Activated T-cell treated with anti-CD3 and anti-CD28 coated beads, Interleukin-2, amount 50 U/mL, for 24 hours (primary cell): Measurements from ENCODE around the gene WBP2.

Experiments
- DNase-seq: peaks from one replicate; pipeline ENCODE4 v3.0.0-alpha.2; 2020
- H3K27ac Mint-ChIP-seq: 2 replicates; pipeline ENCODE4 v1.8.0; 2020; ENCODE audit warnings: mild to moderate bottlenecking, mixed read lengths
- H3K27me3 Mint-ChIP-seq: 2 replicates; pipeline ENCODE4 v1.8.0; 2020; ENCODE audit warnings: mixed read lengths
- H3K36me3 Mint-ChIP-seq: 2 replicates; pipeline ENCODE4 v1.8.0; 2020; ENCODE audit warnings: low read depth, mixed read lengths
- H3K4me1 Mint-ChIP-seq: 2 replicates; pipeline ENCODE4 v1.8.0; 2020; ENCODE audit warnings: low read depth, mixed read lengths
- H3K4me3 Mint-ChIP-seq: 2 replicates; pipeline ENCODE4 v1.8.0; 2020; ENCODE audit warnings: mild to moderate bottlenecking, moderate library complexity, mixed read lengths
- H3K9me3 Mint-ChIP-seq: 2 replicates; pipeline ENCODE4 v1.8.0; 2020; ENCODE audit warnings: mixed read lengths

Gene WBP2

DNA sequence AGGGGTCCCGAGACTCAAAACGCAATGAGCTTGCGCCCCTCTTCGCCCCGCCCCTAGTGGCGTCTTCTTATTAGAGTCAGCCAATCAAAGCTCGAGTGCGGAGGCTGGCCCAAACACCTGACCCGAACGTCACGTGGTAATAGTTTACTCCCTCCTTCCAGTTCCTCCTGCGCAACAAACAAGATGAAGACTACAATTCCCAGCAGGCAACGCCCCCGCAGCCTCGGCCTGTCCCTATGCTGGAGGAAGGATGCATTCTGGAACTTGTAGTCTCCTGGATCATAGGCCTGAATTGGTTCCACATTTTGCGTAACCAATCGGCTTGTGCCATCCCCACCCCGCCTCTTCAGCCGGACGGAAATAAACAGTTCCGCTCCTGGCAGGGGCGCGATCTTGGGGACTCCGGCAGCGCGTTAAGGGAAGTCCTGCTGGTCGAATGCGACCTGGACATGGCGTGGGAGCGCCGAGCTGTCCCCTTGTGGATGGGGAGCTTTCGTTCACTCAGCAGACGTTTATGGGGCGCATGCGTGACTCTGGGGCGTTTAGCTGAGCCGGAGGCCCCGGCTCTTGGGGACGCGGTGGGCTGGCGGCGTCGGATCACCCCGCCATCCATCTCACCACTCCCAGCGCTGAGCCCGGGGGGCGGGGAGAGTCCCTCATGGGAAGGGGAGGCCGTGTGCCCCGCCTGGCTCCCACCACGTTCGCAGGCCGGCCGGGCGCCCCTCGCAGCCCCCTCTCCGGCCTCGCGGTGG lies at the start of gene WBP2:
TSS of gene WBP2 (minus strand) at position 26 of the 752 bp plus-strand sequence. CDS start 38 bp downstream, outside the sequence.
- Mint-ChIP-seq H3K9me3 (no peaks in the 10 kb centered on the region), H3K27ac (peak within 1 kb of the TSS; percentile 89), H3K4me1 (peaks cover 42% of the 10 kb centered on the region), H3K36me3 (peaks cover 14% of the 10 kb centered on the region), H3K27me3 (no peaks in the 10 kb centered on the region), H3K4me3 (no peak within 1 kb of the TSS)
- DNase-seq, result peak; percentile 95

DNA sequence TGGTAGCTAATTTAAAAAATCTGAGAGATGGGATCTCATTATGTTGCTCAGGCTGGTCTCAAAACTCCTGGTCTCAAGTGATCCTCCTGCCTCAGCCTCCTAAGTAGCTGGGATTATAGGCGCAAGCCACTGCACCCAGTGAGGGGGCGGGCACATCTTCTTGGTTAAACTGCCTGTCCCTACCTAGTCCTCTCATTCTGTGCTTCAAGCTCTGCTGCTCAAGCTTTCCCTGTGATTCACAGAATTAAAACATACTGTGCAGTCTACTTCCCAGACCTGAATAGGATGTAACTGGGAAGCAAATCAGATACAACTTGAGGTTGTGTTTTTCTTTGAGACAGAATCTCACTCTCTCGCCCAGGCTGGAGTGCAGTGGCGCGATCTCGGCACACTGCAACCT lies 47.3 kb upstream of the WBP2 start:
- Mint-ChIP-seq H3K9me3 (no peaks in the 10 kb centered on the region), H3K36me3 (peaks cover 62% of the 10 kb centered on the region)

DNA sequence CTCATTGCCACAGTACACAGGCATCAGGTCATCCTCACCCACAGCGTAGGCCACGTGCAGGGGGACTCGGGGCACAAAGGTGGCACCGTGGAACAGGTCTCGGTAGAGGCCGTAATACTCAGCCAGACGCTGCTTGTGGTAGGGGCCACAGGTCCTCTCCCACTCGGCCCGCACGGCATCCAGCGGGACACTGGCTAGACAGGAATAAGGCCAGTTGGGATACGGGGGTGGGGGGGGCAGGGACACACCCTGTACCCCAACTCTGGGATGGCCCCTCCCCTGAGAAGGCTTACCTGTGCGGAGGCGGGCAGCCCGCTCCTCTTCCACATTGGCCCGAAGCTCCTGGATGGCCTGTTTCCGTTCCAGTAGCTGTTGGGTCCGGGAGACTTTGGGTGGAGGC lies 46.6 kb upstream of the WBP2 start:
- peaks cover 65% of the 10 kb centered on the region for H3K36me3 Mint-ChIP-seq
- DNase-seq, result no peak
- H3K27me3 Mint-ChIP-seq, result no peaks in the 10 kb centered on the region
- H3K9me3 Mint-ChIP-seq, result no peaks in the 10 kb centered on the region
- peaks cover 25% of the 10 kb centered on the region for H3K4me1 Mint-ChIP-seq
- H3K27ac Mint-ChIP-seq, result peak overlapping the region; percentile 55
- no peak overlapping the region for H3K4me3 Mint-ChIP-seq

More for the DNA sequence above, 47.3 kb upstream of the WBP2 start:
- Mint-ChIP-seq H3K4me1 (peaks cover 21% of the 10 kb centered on the region), H3K27ac (peak overlapping the region; percentile 55), H3K27me3 (no peaks in the 10 kb centered on the region), H3K4me3 (no peak overlapping the region)
- DNase-seq, result no peak

DNA sequence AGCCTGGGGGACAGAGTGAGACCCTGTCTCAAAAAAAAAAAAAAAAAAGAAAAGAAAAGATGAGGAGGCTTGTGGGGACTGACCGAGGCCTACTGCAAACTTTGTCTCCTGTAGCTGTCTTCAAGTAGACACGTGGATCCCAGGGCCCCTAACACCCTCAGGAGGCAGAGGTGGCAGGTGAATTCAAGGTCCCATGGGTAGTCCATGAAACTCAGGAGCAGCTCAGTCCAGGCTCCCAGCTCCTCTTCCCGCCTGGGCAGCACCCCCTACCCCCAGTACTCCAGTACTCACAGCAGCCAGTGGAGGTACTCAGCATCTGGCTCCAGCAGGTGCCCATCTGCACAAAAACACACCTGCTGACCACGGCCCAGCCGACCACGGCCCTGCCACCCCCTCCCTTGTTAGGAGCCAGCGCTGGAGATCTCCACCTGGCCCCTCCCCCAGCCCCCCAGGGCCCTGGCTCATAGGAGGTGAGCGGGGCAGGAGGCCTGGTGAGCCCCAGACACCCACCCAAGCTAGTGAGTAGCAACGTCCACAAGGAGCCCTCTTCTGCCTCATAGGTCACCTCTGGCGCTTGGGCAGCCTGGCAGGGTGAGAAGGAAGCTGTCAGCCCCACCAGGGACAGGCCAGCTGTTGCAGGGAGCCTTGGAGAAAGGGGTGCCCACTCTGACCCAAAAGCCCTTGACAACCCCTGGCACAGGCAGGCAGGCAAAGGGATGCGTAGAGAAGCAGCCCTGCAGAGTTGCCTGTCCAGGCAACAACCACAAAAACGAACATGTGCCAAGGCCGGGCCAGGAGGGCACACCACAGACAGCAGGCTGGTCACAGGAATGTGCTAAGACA lies 45.8 kb upstream of the WBP2 start:
- Mint-ChIP-seq H3K36me3 (peaks cover 66% of the 10 kb centered on the region), H3K27ac (peak overlapping the region; percentile 55), H3K9me3 (no peaks in the 10 kb centered on the region), H3K4me1 (peaks cover 19% of the 10 kb centered on the region), H3K27me3 (no peaks in the 10 kb centered on the region), H3K4me3 (no peak overlapping the region)
- DNase-seq, result no peak

DNA sequence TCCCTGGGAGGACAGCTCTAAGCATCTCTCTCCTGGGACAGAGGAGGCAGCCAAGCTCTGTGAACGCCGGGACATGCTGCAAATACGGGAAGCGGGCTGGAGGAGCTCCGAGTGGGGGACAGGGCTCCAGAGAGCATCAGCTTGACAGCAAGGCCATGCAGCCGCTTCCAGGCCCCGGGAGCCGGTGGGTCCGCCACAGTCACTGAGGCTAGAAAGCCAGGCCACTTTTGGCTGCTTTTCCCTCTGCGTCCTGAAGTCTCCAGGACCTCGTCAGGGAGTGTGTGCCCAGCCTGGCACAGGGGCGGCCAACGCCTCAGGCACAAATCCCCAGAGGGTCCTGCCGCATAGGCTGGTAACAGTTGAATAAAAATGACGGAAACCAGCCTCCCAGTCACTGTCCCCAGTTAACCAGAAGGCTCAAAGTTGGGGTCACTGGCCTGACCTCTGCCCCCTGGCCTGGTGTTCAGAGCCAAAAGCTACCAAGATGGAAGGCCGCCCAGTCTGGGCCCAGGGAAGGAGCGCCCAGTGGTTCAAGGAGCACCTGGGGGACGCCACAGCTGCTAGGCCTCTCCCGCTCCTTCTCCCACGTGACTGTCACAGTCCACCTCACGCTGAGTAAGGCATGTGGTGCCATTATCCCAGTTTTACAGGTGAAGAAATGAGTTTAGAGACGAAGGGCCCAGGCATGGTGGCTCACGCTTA lies 44.8 kb upstream of the WBP2 start:
- no peak for DNase-seq
- peaks cover 76% of the 10 kb centered on the region for H3K36me3 Mint-ChIP-seq
- peaks cover 22% of the 10 kb centered on the region for H3K4me1 Mint-ChIP-seq
- H3K27ac Mint-ChIP-seq, result peak overlapping the region; percentile 50
- H3K4me3 Mint-ChIP-seq, result no peak overlapping the region
- no peaks in the 10 kb centered on the region for H3K27me3 Mint-ChIP-seq
- no peaks in the 10 kb centered on the region for H3K9me3 Mint-ChIP-seq

DNA sequence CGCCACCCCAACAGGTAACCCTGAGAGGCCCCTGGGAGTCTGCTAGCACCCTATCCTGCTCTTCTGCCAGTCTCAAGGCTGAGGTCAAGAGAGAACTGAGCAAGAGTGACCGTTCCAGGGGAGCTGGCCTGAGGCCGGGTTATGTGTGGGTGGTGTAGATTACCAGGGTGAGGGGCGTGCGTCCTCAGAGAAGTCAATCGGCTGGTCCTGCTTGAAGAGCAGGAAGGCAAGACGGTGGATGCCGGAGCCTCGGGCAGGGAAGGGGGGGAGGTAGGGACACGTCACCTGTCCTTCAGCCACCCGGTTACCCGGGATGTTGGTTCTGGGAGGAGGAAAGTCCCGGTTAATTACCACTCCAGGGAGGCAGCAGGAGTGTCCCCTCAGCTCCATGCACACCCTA lies 44.2 kb upstream of the WBP2 start:
- no peak for DNase-seq
- no peaks in the 10 kb centered on the region for H3K27me3 Mint-ChIP-seq
- H3K4me1 Mint-ChIP-seq, result peaks cover 24% of the 10 kb centered on the region
- no peak overlapping the region for H3K27ac Mint-ChIP-seq
- H3K4me3 Mint-ChIP-seq, result no peak overlapping the region
- H3K9me3 Mint-ChIP-seq, result no peaks in the 10 kb centered on the region
- peaks cover 75% of the 10 kb centered on the region for H3K36me3 Mint-ChIP-seq

DNA sequence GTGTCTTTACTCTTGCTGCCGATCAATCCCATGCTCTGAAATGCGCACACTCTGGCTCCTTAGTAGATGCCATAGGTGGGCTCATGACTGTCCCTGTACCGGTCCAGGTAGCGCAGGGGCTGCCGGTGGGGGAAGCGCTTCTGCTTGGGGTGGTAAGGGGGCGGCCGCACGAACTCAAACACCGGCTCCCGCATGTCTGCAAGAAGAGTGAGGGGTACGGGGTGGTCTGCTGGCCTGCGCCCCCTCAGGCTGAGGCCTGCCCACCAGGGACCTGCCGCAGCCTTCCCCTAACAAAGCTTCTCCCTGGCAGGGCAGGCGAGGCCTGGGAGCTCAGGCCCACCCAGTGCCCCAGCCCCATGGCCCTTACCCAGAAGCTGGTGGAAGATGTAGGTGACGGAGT lies 43.7 kb upstream of the WBP2 start:
- no peak overlapping the region for H3K4me3 Mint-ChIP-seq
- peaks cover 76% of the 10 kb centered on the region for H3K36me3 Mint-ChIP-seq
- H3K27ac Mint-ChIP-seq, result peak overlapping the region; percentile 22
- DNase-seq, result no peak
- peaks cover 30% of the 10 kb centered on the region for H3K4me1 Mint-ChIP-seq
- no peaks in the 10 kb centered on the region for H3K9me3 Mint-ChIP-seq
- H3K27me3 Mint-ChIP-seq, result no peaks in the 10 kb centered on the region

DNA sequence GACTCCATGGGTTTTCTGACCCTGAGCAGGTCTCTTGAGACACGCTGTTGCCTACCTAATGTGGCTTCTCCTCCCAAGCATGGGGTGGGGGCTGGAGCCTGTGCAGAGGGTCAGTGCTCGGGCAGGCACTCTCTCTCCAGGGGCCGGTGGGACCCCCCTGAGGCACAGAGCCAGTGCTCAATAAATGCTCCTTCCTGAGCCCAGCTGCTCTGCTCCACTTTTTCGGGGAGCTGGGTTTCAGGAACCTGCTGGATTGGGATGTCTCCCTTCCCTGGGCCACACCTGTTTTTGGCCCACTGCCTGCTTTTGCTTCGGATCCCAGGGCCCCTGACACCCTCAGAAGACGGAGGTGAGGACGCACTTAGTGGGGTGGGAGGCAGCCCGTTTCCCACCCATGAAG lies 42.9 kb upstream of the WBP2 start:
- no peak overlapping the region for H3K4me3 Mint-ChIP-seq
- no peaks in the 10 kb centered on the region for H3K27me3 Mint-ChIP-seq
- H3K27ac Mint-ChIP-seq, result no peak overlapping the region
- peaks cover 28% of the 10 kb centered on the region for H3K4me1 Mint-ChIP-seq
- H3K9me3 Mint-ChIP-seq, result no peaks in the 10 kb centered on the region
- no peak for DNase-seq
- H3K36me3 Mint-ChIP-seq, result peaks cover 74% of the 10 kb centered on the region

DNA sequence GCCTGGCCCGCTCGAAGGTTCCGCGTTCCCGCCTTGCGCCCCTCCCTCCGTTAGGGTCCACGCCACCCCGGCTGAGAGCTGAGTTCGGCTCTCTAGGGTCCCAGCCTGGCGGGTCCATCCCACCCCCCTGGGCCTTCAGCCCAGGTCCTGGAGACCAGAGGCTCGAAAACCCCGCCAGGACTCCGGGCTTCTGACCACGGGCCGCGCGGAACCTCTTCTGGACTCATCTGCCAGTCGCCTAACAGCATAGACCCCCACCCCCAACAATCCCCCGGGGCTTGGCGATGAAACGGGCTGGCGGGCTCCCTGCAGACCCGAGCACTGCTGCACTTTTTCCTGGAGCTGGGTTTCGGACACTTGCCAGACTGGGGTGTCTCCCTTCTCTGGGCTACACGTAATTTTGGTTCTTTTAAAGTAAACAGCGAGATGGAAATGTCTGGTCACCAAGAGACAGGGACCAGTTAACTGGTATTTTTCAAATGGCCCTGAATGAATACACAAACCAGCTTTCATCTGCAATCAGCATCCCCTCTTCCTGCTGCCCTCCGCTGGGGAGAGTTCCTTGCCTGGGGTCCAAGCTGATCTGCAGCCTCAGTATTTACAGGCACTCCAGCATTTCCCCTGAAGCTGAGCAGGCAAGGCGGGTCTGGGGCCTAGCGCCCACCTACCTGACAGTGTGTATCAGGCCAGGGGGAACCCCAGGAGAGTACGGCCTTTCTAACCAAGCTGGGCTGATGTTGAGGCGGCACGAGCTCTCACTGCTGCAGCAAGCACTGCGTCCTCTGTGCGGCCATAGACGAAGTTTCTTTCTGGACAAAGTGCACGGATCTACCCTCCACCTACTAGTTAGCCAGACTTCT lies 42.3 kb upstream of the WBP2 start:
- Mint-ChIP-seq H3K27me3 (no peaks in the 10 kb centered on the region), H3K4me3 (peak overlapping the region; percentile 64), H3K36me3 (peaks cover 77% of the 10 kb centered on the region)

DNA sequence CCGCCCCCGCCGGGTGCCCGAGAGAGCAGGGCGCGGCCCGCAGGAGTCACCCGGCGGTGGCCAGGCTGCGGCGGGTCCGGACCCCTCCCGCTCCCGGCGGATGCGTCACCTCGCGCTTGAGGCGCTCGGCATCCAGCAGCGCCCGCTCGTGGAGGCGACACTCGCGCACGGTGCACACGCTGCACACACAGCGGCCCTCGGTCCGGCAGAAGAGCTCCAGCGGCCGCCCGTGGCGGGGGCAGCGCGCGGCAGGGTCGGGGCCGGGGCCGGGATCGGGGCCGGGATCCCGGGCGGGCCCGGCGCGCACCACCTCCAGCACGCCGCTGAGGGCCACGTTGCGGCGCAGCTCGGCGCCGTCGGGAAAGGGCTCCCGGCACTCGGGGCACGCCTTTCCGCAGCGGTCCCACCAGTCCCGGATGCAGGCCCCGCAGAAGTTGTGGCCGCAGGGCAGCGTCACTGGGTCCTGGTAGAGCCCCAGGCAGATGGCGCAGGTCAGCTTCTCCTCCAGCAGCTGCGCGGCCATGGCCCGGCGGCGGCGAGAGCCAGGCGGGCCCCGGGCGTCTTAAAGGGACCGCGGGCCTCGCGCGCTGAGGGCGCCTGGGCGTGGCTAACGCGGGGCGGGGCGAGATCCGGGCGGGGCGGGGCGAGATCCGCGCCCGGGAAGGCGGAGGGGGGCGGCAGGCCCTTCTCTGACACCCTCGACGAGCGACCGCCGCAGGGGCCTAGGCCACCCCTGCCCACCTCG lies 41.5 kb upstream of the WBP2 start, which contains the start of gene TRIM65:
TSS of gene TRIM65 (minus strand) at position 537 of the 745 bp plus-strand sequence. CDS start at position 523, 14 bp downstream.
- H3K4me3 Mint-ChIP-seq, result peak within 1 kb of the TSS; percentile 84
- H3K9me3 Mint-ChIP-seq, result no peaks in the 10 kb centered on the region
- peak within 1 kb of the TSS; percentile 92 for H3K27ac Mint-ChIP-seq
- H3K36me3 Mint-ChIP-seq, result peaks cover 75% of the 10 kb centered on the region
- no peaks in the 10 kb centered on the region for H3K27me3 Mint-ChIP-seq
- DNase-seq, result peak; percentile 93
- H3K4me1 Mint-ChIP-seq, result peaks cover 25% of the 10 kb centered on the region

More for the DNA sequence above, 42.3 kb upstream of the WBP2 start:
- no peak for DNase-seq
- H3K4me1 Mint-ChIP-seq, result peaks cover 28% of the 10 kb centered on the region
- H3K27ac Mint-ChIP-seq, result peak overlapping the region; percentile 83
- H3K9me3 Mint-ChIP-seq, result no peaks in the 10 kb centered on the region

DNA sequence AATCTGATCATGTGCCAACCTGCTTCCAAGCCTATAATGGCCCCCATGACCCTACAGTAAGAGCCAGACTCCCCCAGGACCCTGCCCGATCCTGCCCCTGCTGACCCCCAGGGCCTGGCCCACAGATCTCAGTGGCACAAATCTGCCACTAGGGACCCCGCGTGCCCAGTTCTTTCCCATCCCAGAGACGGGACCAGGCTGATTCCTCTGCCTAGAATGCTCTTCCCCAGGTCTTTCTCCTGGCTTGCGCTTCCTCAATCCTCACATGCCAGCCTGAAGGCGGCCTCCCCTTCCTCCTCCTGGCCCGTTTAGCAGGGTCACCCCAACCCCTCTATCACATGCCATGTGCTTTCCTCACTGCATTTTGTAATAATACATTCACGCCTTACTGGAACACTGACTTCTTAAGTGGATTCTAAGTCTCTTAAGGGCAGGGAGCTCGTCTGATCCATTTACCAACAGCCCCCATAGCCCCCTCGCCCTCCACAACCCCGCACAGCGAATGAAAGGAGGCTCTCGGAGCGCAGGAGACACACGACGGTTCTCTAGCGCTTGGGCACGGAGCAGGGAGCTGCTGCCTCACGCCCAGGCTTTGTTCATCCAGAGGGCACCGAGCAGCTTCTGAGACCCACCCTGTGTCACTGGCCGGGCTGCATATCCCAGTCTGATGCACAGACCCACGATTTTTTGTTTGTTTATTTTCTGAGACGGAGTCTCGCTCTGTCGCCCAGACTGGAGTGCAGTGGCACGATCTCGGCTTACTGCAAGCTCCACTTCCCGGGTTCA lies 40.4 kb upstream of the WBP2 start:
- peak; percentile 62 for DNase-seq
- Mint-ChIP-seq H3K27ac (peak overlapping the region; percentile 92), H3K4me3 (peak overlapping the region; percentile 84), H3K9me3 (no peaks in the 10 kb centered on the region), H3K4me1 (peaks cover 26% of the 10 kb centered on the region), H3K27me3 (no peaks in the 10 kb centered on the region), H3K36me3 (peaks cover 74% of the 10 kb centered on the region)

DNA sequence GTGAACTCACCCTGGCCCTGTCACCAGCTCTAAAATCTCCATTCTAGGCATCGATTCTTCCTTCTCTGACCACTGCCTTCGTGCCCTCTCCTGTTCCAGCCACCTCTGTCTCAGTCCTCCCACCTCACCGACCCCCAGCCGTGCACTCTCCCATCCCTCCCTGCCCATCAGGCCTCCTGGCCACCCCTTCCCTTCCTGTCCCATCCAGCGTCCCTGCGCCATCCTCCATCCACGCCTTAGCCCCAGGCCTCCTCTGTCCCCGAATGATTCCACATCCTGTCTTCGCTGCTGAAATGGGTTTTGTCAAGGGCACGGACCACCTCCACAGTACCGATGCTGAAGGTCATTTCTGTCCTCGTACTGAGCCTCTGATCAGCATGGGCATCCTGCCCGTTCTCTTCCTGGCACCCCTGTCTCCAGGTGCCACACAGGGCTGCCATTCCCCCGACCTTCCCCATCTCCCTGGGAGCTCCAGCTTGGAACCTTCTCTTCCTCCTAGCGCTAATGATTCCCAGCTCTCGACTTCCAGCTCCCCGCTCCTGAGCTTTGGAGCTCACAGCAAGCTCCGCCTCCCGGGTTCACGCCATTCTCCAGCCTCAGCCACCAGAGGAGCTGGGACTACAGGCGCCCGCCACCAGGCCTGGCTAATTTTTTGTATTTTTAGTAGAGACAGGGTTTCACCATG lies 39.1 kb upstream of the WBP2 start:
- peaks cover 74% of the 10 kb centered on the region for H3K36me3 Mint-ChIP-seq
- peak overlapping the region; percentile 31 for H3K4me3 Mint-ChIP-seq
- H3K9me3 Mint-ChIP-seq, result no peaks in the 10 kb centered on the region

More for the DNA sequence above, 39.1 kb upstream of the WBP2 start:
- no peaks in the 10 kb centered on the region for H3K27me3 Mint-ChIP-seq
- DNase-seq, result no peak
- peak overlapping the region; percentile 79 for H3K27ac Mint-ChIP-seq
- peaks cover 36% of the 10 kb centered on the region for H3K4me1 Mint-ChIP-seq
